WTC11 (cell line): Measurements from ENCODE around the gene DBNL. TPM values are rescaled to one million over a fixed set of nuclear protein-coding genes. Genes with fewer than 3 reads are reported as not detected.

Experiments used
- ATAC-seq: fragments of 200-7000 bp; cut with Tn5 transposase; 2 replicates; pipeline ENCODE4 v1.10.0; 2021; ENCODE audit warnings: mild to moderate bottlenecking, moderate library complexity
- CTCF ChIA-PET: fragments of 300-600 bp; sonication (Branson Sonifier 250); formaldehyde crosslinking; loops from one replicate; lab custom pipeline; 2021; ENCODE audit warnings: antibody characterized with exemption; lab: Charles Lee
- POLR2A ChIA-PET: fragments of 350-600 bp; sonication (Branson Sonifier 250); formaldehyde crosslinking; loops from one replicate; lab custom pipeline; 2021; ENCODE audit warnings: antibody characterized with exemption; lab: Charles Lee
- DNase-seq: peaks from one replicate; pipeline ENCODE4 v3.0.0; 2021; ENCODE audit warnings: low spot score
- H3K27ac Mint-ChIP-seq: 2 replicates; pipeline ENCODE4 v1.8.0; 2021; ENCODE audit warnings: mixed read lengths
- H3K27me3 Mint-ChIP-seq: 2 replicates; pipeline ENCODE4 v1.8.0; 2021; ENCODE audit warnings: low read depth, mild to moderate bottlenecking, moderate library complexity, mixed read lengths
- H3K36me3 Mint-ChIP-seq: 2 replicates; pipeline ENCODE4 v1.8.0; 2021; ENCODE audit warnings: mixed read lengths
- H3K4me1 Mint-ChIP-seq: 2 replicates; pipeline ENCODE4 v1.8.0; 2022; ENCODE audit warnings: mixed read lengths
- H3K4me3 Mint-ChIP-seq: 2 replicates; pipeline ENCODE4 v1.8.0; 2021; ENCODE audit warnings: mild to moderate bottlenecking, moderate library complexity, mixed read lengths
- H3K9me3 Mint-ChIP-seq: 2 replicates; pipeline ENCODE4 v1.8.0; 2021; ENCODE audit warnings: mixed read lengths
- ATF6 ChIP-seq: sonication (generic); formaldehyde crosslinking; IDR thresholded peaks from 2 replicates; pipeline ENCODE4 v1.8.1; 2023; ENCODE audit warnings: mild to moderate bottlenecking, missing genetic modification reagents
- ELF4 ChIP-seq: sonication (generic); formaldehyde crosslinking; IDR thresholded peaks from 2 replicates; pipeline ENCODE4 v1.8.1; 2022; ENCODE audit warnings: low read depth, mild to moderate bottlenecking, moderate library complexity, missing genetic modification reagents
- FOXK1 ChIP-seq: sonication (generic); formaldehyde crosslinking; IDR thresholded peaks from 2 replicates; pipeline ENCODE4 v1.8.0; 2022; ENCODE audit warnings: mild to moderate bottlenecking, moderate library complexity, missing genetic modification reagents
- IRF2 ChIP-seq: sonication (generic); formaldehyde crosslinking; IDR thresholded peaks from 2 replicates; pipeline ENCODE4 v1.8.0; 2022; ENCODE audit warnings: low read depth, missing genetic modification reagents, borderline replicate concordance
- JUN ChIP-seq: sonication (generic); formaldehyde crosslinking; IDR thresholded peaks from 2 replicates; pipeline ENCODE4 v1.8.0; 2023; ENCODE audit warnings: mild to moderate bottlenecking, missing genetic modification reagents
- MXD4 ChIP-seq: fragments of 250-450 bp; sonication (Bioruptor Pico); IDR thresholded peaks from 2 replicates; pipeline ENCODE4 v1.8.0; 2021; ENCODE audit warnings: mild to moderate bottlenecking, moderate library complexity, borderline replicate concordance
- MYBL2 ChIP-seq: sonication (generic); formaldehyde crosslinking; IDR thresholded peaks from 2 replicates; pipeline ENCODE4 v1.8.1; 2023; ENCODE audit warnings: mild to moderate bottlenecking, moderate library complexity, missing genetic modification reagents
- NR1H2 ChIP-seq: sonication (generic); formaldehyde crosslinking; IDR thresholded peaks from 2 replicates; pipeline ENCODE4 v1.9.0; 2021; ENCODE audit warnings: mild to moderate bottlenecking, moderate library complexity, missing genetic modification reagents
- NR2C2 ChIP-seq: sonication (generic); formaldehyde crosslinking; IDR thresholded peaks from 2 replicates; pipeline ENCODE4 v1.8.0; 2022; ENCODE audit warnings: mild to moderate bottlenecking, missing genetic modification reagents
- NR3C1 ChIP-seq: sonication (generic); formaldehyde crosslinking; conservative IDR thresholded peaks from 2 replicates; pipeline ENCODE4 v1.8.1; 2023; ENCODE audit warnings: low read depth, mild to moderate bottlenecking, missing genetic modification reagents
- RELA ChIP-seq: sonication (generic); formaldehyde crosslinking; IDR thresholded peaks from 2 replicates; pipeline ENCODE4 v1.8.1; 2022; ENCODE audit warnings: missing genetic modification reagents, mild to moderate bottlenecking, borderline replicate concordance
- SOX15 ChIP-seq: fragments of 250-450 bp; sonication (Bioruptor Pico); IDR thresholded peaks from 2 replicates; pipeline ENCODE4 v1.9.0; 2021; ENCODE audit warnings: mild to moderate bottlenecking
- TCF7 ChIP-seq: sonication (generic); formaldehyde crosslinking; IDR thresholded peaks from 2 replicates; pipeline ENCODE4 v1.8.0; 2022; ENCODE audit warnings: mild to moderate bottlenecking, low read depth, missing genetic modification reagents, moderate library complexity
- ZNF121 ChIP-seq: sonication (generic); formaldehyde crosslinking; IDR thresholded peaks from 2 replicates; pipeline ENCODE4 v1.8.0; 2023; ENCODE audit warnings: missing genetic modification reagents
- ZNF416 ChIP-seq: fragments of 250-450 bp; sonication (Bioruptor Pico); IDR thresholded peaks from 2 replicates; pipeline ENCODE4 v1.9.0; 2021; ENCODE audit warnings: mild to moderate bottlenecking, inconsistent platforms
- ZNF671 ChIP-seq: fragments of 250-450 bp; sonication (Bioruptor Pico); IDR thresholded peaks from 2 replicates; pipeline ENCODE4 v1.8.0; 2021; ENCODE audit warnings: mild to moderate bottlenecking
- total RNA-seq: library from RNA; stranded (reverse); gene quantifications from 3 replicates; pipeline ENCODE4 v1.2.3, GENCODE V29; 2021
- TF ChIP-seq, protein P1 (sequence below): fragments of 250-450 bp; sonication (Bioruptor Pico); conservative IDR thresholded peaks from 2 replicates; pipeline ENCODE4 v1.9.0; 2021; ENCODE audit warnings: mild to moderate bottlenecking
- TF ChIP-seq, protein P2 (sequence below): sonication (generic); formaldehyde crosslinking; IDR thresholded peaks from 2 replicates; pipeline ENCODE4 v1.8.0; 2022; ENCODE audit warnings: mild to moderate bottlenecking, missing genetic modification reagents
- TF ChIP-seq, protein P3 (sequence below): sonication (generic); formaldehyde crosslinking; IDR thresholded peaks from 2 replicates; pipeline ENCODE4 v1.8.1; 2022; ENCODE audit warnings: missing genetic modification reagents, borderline replicate concordance

The DBNL gene
- total RNA-seq, 1 experiment from 2014 or later: 36.1 TPM

- TF ChIP-seq, protein P1, sequence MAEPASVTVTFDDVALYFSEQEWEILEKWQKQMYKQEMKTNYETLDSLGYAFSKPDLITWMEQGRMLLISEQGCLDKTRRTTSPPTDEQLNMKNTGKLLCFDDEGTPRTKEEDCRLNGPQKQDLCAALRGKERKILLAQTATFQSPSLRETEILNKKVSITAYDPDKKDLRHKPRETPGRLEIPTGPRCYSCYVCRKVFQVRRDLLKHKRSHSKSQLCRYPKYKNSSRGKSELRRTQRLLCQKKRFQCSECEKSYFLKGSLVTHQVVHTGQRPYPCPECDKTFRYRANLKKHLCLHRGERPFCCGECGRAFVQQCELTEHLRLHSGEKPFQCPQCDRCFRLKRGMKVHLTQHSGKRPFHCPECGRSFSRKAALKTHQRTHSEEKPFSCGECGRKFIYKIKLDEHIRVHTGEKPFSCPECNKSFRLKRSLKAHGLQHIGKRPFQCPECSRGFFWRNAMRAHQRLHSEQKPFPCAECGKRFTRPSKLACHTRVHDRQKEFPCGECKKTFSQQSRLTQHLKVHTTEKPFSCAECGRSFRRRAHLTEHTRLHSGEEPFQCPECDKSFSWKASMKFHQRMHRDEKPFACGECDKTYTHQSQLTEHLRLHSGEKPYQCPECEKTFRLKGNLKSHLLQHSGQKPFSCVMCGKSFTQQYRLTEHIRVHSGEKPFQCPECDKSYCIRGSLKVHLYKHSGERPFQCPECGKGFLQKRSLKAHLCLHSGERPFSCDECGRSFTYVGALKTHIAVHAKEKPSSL (CRISPR knock-in tag): no peak
- no peak for TF ChIP-seq ZNF416
- TF ChIP-seq, all 79 proteins: peak for 0
These were observed 29.3 kb downstream of the DBNL start (continued) for GRCh38 chr7:44073664-44074348.

- ChIA-PET CTCF (no interaction called here), POLR2A (no interaction called here)
- DNase-seq (no peak), ATAC-seq (no peak)
- H3K36me3 Mint-ChIP-seq: peaks cover 19% of the 10 kb centered on the region
- no peak overlapping the region for H3K27ac Mint-ChIP-seq
- peaks cover 6% of the 10 kb centered on the region for H3K27me3 Mint-ChIP-seq
- no peaks in the 10 kb centered on the region for H3K4me1 Mint-ChIP-seq
- no peaks in the 10 kb centered on the region for H3K9me3 Mint-ChIP-seq
- no peak overlapping the region for H3K4me3 Mint-ChIP-seq
- TF ChIP-seq SOX15 (CRISPR knock-in tag): no peak
- TF ChIP-seq MXD4 (CRISPR knock-in tag): no peak
- TF ChIP-seq IRF2: no peak
- TF ChIP-seq, protein P1 (CRISPR knock-in tag): no peak
- TF ChIP-seq JUN (CRISPR knock-in tag): no peak
- no peak for TF ChIP-seq MYBL2 (CRISPR knock-in tag)
- TF ChIP-seq, protein P2, sequence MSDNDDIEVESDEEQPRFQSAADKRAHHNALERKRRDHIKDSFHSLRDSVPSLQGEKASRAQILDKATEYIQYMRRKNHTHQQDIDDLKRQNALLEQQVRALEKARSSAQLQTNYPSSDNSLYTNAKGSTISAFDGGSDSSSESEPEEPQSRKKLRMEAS (CRISPR knock-in tag): no peak
- no peak for TF ChIP-seq ATF6 (CRISPR knock-in tag)
- no peak for TF ChIP-seq NR2C2 (CRISPR knock-in tag)
- no peak for TF ChIP-seq RELA (CRISPR knock-in tag)
- no peak for TF ChIP-seq NR1H2 (CRISPR knock-in tag)
- TF ChIP-seq, protein P3, sequence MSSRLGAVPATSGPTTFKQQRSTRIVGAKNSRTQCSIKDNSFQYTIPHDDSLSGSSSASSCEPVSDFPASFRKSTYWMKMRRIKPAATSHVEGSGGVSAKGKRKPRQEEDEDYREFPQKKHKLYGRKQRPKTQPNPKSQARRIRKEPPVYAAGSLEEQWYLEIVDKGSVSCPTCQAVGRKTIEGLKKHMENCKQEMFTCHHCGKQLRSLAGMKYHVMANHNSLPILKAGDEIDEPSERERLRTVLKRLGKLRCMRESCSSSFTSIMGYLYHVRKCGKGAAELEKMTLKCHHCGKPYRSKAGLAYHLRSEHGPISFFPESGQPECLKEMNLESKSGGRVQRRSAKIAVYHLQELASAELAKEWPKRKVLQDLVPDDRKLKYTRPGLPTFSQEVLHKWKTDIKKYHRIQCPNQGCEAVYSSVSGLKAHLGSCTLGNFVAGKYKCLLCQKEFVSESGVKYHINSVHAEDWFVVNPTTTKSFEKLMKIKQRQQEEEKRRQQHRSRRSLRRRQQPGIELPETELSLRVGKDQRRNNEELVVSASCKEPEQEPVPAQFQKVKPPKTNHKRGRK (CRISPR knock-in tag): no peak
- no peak for TF ChIP-seq ELF4 (CRISPR knock-in tag)
- TF ChIP-seq TCF7 (CRISPR knock-in tag): no peak
- no peak for TF ChIP-seq ZNF121 (CRISPR knock-in tag)
- TF ChIP-seq ZNF671 (CRISPR knock-in tag): no peak
- no peak for TF ChIP-seq FOXK1 (CRISPR knock-in tag)
- TF ChIP-seq NR3C1 (CRISPR knock-in tag): no peak
These were observed 29.8 kb downstream of the DBNL start for GRCh38 chr7:44074349-44074695.
